Stimulated activated effector memory CD8-positive, alpha-beta T cell treated with anti-CD3 and anti-CD28 coated beads, Interleukin-12 subunit alpha, Interleukin-12 subunit beta, amount 100 ng/mL, for 72 hours (primary cell): ENCODE data around the gene SLC28A1.

Experiments used
- ATAC-seq: fragments of 150-1000 bp; cut with Tn5 transposase; 2 replicates; pipeline ENCODE4 v1.10.0; 2021
- DNase-seq, 2 donors: peaks; one replicate each; pipeline ENCODE4 v3.0.0; 2021 to 2022; ENCODE audit warnings: low spot score in 2 of 2
- H3K27ac Mint-ChIP-seq: one replicate; pipeline ENCODE4 v1.8.0; 2022; ENCODE audit warnings: mild to moderate bottlenecking, mixed read lengths
- H3K36me3 Mint-ChIP-seq: one replicate; pipeline ENCODE4 v1.8.0; 2022; ENCODE audit warnings: mild to moderate bottlenecking, mixed read lengths
- H3K4me1 Mint-ChIP-seq: one replicate; pipeline ENCODE4 v1.8.0; 2022; ENCODE audit warnings: mixed read lengths
- H3K4me3 Mint-ChIP-seq: one replicate; pipeline ENCODE4 v1.8.0; 2022; ENCODE audit warnings: mild to moderate bottlenecking, mixed read lengths
- H3K9me3 Mint-ChIP-seq: one replicate; pipeline ENCODE4 v1.8.0; 2022; ENCODE audit warnings: mixed read lengths

The SLC28A1 gene

GRCh38 chr15:84888639-84889038 is 4.2 kb downstream of the SLC28A1 start:
- H3K36me3 Mint-ChIP-seq, result no peaks in the 10 kb centered on the region
- no peak overlapping the region for H3K4me3 Mint-ChIP-seq
- DNase-seq (no peak), ATAC-seq (no peak)
- H3K27ac Mint-ChIP-seq, result no peak overlapping the region
- H3K4me1 Mint-ChIP-seq, result peaks cover 6% of the 10 kb centered on the region
- no peaks in the 10 kb centered on the region for H3K9me3 Mint-ChIP-seq

GRCh38 chr15:84889313-84889990 is 5.0 kb downstream of the SLC28A1 start:
- DNase-seq (no peak), ATAC-seq (no peak)
- Mint-ChIP-seq H3K4me1 (peaks cover 6% of the 10 kb centered on the region), H3K36me3 (no peaks in the 10 kb centered on the region), H3K4me3 (no peak overlapping the region), H3K9me3 (no peaks in the 10 kb centered on the region), H3K27ac (peak overlapping the region; percentile 43)

DNA sequence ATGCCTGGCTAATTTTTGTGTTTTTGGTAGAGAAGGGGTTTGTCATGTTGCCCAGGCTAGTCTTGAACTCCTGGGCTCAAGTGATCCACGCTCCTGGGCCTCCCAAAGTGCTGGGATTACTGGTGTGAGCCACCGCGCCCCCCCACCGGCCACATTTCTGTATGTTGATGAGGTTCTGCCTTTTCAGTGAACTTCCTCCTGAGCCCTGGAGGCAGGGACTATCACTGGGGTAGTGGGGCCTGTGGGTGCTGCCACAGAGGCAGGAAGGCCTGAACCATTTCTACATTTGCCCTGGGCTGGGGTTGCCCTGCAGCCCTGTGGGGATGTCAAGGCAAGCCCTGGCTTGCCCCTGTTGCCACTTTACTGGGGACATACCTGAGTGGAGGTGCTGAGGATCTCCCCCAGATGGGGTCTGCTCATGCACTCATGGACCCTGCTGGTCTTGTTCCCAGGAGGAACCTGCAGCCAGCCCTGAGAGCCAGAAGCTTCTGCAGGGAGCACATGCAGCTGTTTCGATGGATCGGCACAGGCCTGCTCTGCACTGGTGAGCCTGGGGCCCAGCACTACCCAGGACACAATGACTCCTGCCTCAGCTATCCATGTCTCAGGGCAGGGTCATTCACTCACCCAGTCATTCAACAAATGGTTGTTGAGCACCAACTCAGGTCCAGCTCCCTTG is 5.7 kb downstream of the SLC28A1 start:
- H3K4me3 Mint-ChIP-seq, result no peak overlapping the region
- H3K27ac Mint-ChIP-seq, result peak overlapping the region; percentile 43
- H3K9me3 Mint-ChIP-seq, result no peaks in the 10 kb centered on the region
- ATAC-seq (no peak), DNase-seq (no peak)
- no peaks in the 10 kb centered on the region for H3K36me3 Mint-ChIP-seq
- H3K4me1 Mint-ChIP-seq, result peaks cover 6% of the 10 kb centered on the region

- Mint-ChIP-seq H3K27ac (no peak overlapping the region), H3K9me3 (no peaks in the 10 kb centered on the region), H3K36me3 (no peaks in the 10 kb centered on the region), H3K4me1 (peaks cover 6% of the 10 kb centered on the region), H3K4me3 (no peak overlapping the region)
- DNase-seq, result no peak
- ATAC-seq, result no peak
Observed at GRCh38 chr15:84890670-84891162, 6.3 kb downstream of the SLC28A1 start.

- no peaks in the 10 kb centered on the region for H3K36me3 Mint-ChIP-seq
- no peak for ATAC-seq
- no peak overlapping the region for H3K27ac Mint-ChIP-seq
- peaks cover 6% of the 10 kb centered on the region for H3K4me1 Mint-ChIP-seq
- no peak overlapping the region for H3K4me3 Mint-ChIP-seq
- DNase-seq, result no peak
- H3K9me3 Mint-ChIP-seq, result no peaks in the 10 kb centered on the region
Observed at GRCh38 chr15:84891339-84891738, 6.9 kb downstream of the SLC28A1 start.

DNA sequence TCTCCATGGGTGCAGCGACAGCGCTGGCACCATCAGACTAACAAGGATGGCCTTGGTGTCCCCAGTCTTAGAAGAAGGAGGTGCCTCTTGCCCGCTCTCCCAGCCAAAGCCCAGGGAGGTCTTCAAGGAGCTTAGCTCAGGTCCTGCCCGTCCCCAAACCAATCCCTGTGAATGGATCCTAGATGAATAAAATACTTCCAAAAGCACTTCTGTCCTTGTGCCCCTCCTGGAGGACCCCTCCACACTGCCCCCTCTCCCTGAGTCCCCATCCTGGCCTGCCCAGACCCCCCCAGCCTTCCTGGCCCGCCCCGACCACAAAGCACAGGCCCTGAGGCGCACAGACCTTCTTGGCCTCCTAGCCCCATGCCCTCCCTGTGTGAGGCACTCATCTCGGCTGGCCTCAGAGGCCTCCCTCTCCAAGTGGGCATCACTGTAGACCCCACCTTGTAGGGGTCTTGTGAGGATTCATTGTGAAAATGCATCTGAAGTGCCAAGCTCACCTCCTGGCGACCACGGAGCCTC is 8.4 kb downstream of the SLC28A1 start:
- DNase-seq (no peak), ATAC-seq (no peak)
- Mint-ChIP-seq H3K9me3 (no peaks in the 10 kb centered on the region), H3K4me1 (peaks cover 6% of the 10 kb centered on the region), H3K4me3 (no peak overlapping the region), H3K27ac (no peak overlapping the region), H3K36me3 (no peaks in the 10 kb centered on the region)

- no peak for DNase-seq
- no peak overlapping the region for H3K27ac Mint-ChIP-seq
- peaks cover 6% of the 10 kb centered on the region for H3K4me1 Mint-ChIP-seq
- no peaks in the 10 kb centered on the region for H3K9me3 Mint-ChIP-seq
- ATAC-seq, result no peak
- no peaks in the 10 kb centered on the region for H3K36me3 Mint-ChIP-seq
- H3K4me3 Mint-ChIP-seq, result no peak overlapping the region
Observed at GRCh38 chr15:84893607-84894006, 9.1 kb downstream of the SLC28A1 start.

DNA sequence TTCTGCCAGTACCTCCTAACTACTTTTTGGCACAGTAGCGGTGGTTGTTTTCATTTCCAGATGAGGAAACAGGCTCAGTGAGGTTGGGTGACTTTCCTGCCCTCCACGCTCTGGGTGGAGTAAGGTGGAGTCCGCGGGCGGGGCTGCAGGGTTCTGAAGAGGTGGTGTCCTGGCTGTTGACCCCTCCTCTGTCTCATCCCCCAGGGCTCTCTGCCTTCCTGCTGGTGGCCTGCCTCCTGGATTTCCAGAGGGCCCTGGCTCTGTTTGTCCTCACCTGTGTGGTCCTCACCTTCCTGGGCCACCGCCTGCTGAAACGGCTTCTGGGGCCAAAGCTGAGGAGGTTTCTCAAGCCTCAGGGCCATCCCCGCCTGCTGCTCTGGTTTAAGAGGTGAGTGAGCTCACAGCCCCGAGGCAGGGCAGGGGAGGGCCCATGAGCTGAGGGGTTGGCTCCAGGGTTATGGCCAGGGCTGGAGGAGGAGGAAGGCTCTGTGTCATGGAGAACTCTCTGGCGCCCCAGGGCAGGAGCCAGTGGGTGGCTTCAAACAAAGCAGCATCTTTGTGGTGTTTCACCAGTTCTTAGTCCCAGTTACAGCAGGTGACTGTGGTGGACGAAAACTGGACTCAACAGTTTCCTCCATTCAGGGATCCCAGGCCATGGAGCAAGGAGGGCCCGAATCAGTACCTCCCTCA is 10.4 kb downstream of the SLC28A1 start:
- DNase-seq (no peak), ATAC-seq (no peak)
- Mint-ChIP-seq H3K4me3 (no peak overlapping the region), H3K27ac (no peak overlapping the region), H3K9me3 (no peaks in the 10 kb centered on the region), H3K4me1 (peaks cover under 1% of the 10 kb centered on the region), H3K36me3 (no peaks in the 10 kb centered on the region)

- Mint-ChIP-seq H3K4me1 (no peaks in the 10 kb centered on the region), H3K4me3 (no peak overlapping the region), H3K9me3 (no peaks in the 10 kb centered on the region), H3K27ac (no peak overlapping the region), H3K36me3 (no peaks in the 10 kb centered on the region)
- ATAC-seq (no peak), DNase-seq (no peak)
Observed at GRCh38 chr15:84898761-84899160, 14.3 kb downstream of the SLC28A1 start.

DNA sequence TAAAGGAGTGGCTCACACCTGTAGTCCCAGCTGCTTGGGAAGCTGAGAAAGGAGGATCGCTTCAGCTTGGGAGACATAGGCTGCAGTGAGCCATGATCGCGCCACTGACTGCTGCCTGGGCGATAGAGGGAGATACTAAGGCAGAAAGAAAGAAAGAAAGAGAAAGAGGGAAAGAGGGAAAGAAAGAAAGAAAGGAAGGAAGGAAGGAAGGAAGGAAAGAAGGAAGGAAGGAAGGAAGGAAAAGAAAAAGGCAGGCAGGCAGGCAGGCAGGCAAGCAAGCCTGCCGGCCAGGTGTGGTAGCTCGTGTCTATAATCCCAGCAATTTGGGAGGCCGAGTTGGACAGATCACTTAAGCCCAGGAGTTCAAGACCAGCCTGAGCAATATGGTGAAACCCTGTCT is 15.3 kb downstream of the SLC28A1 start:
- H3K4me1 Mint-ChIP-seq, result no peaks in the 10 kb centered on the region
- no peaks in the 10 kb centered on the region for H3K9me3 Mint-ChIP-seq
- no peak overlapping the region for H3K27ac Mint-ChIP-seq
- H3K36me3 Mint-ChIP-seq, result no peaks in the 10 kb centered on the region
- ATAC-seq (no peak), DNase-seq (no peak)
- no peak overlapping the region for H3K4me3 Mint-ChIP-seq

DNA sequence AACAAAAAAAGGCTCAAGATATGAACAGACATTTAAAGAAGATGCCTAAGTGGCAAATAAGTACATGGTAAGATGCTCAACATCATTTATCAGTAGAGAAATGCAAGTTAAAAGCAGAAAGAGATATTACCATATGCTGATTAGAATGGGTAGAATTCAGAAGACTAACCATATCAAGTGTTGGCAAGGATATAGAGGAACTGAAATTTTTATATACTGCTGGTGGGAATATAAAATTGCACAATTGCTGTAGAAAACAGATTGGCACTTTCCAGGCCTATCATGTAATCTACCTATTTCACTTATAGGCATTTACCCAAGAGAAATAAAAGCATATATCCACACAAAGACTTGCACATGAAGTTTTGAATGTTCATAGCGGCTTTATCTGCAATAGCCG is 17.1 kb downstream of the SLC28A1 start:
- Mint-ChIP-seq H3K4me1 (no peaks in the 10 kb centered on the region), H3K9me3 (no peaks in the 10 kb centered on the region)
- DNase-seq, result no peak

DNA sequence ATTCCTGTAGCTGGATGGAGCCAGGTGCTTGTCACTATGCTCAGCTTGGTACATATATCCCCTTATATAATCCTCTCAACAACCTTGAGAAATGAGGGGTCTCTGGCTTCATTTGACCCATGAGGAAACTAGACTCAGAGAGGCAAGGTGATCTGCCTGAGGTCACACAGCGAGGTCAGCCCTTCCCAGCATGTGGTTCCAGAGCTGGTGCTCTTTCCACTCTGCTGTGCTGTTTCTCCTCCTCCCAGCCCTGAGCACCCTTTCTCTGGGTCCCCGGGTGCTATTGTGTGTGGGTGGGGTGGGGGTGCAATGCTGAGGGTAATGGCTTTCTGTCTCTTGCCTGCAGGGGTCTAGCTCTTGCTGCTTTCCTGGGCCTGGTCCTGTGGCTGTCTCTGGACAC is 19.3 kb downstream of the SLC28A1 start:
- no peaks in the 10 kb centered on the region for H3K36me3 Mint-ChIP-seq
- H3K9me3 Mint-ChIP-seq, result no peaks in the 10 kb centered on the region
- no peak overlapping the region for H3K4me3 Mint-ChIP-seq
- no peak overlapping the region for H3K27ac Mint-ChIP-seq
- ATAC-seq, result no peak
- no peak for DNase-seq
- H3K4me1 Mint-ChIP-seq, result no peaks in the 10 kb centered on the region

More for the DNA sequence above, 17.1 kb downstream of the SLC28A1 start:
- H3K4me3 Mint-ChIP-seq, result no peak overlapping the region
- ATAC-seq, result no peak
- no peaks in the 10 kb centered on the region for H3K36me3 Mint-ChIP-seq
- no peak overlapping the region for H3K27ac Mint-ChIP-seq

DNA sequence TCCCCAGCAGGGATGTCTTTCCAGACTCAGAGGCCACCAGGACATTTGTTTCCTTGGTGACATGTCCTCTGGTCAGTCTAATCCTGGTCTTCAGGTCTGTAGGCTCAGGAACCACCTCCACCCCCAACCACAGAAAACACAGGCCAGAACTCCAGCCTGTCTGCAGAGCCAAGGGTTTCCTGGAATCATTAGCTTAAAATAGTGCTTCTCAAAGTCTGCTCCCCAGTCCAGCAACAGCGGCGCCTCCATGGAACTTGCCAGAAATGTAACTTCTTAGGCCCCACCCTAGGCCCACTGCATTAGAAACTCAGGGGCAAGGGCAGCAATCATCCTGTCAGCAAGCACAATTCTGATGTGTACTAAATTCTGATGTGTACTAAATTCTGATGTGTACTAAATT is 20.0 kb downstream of the SLC28A1 start:
- H3K4me3 Mint-ChIP-seq, result no peak overlapping the region
- no peaks in the 10 kb centered on the region for H3K9me3 Mint-ChIP-seq
- no peaks in the 10 kb centered on the region for H3K4me1 Mint-ChIP-seq
- DNase-seq (no peak), ATAC-seq (no peak)
- no peaks in the 10 kb centered on the region for H3K36me3 Mint-ChIP-seq
- no peak overlapping the region for H3K27ac Mint-ChIP-seq

- ATAC-seq (no peak), DNase-seq (no peak)
- H3K36me3 Mint-ChIP-seq, result no peaks in the 10 kb centered on the region
- peak overlapping the region; percentile 82 for H3K27ac Mint-ChIP-seq
- H3K4me3 Mint-ChIP-seq, result no peak overlapping the region
- H3K4me1 Mint-ChIP-seq, result no peaks in the 10 kb centered on the region
- no peaks in the 10 kb centered on the region for H3K9me3 Mint-ChIP-seq
Observed at GRCh38 chr15:84905016-84905916, 20.8 kb downstream of the SLC28A1 start.

DNA sequence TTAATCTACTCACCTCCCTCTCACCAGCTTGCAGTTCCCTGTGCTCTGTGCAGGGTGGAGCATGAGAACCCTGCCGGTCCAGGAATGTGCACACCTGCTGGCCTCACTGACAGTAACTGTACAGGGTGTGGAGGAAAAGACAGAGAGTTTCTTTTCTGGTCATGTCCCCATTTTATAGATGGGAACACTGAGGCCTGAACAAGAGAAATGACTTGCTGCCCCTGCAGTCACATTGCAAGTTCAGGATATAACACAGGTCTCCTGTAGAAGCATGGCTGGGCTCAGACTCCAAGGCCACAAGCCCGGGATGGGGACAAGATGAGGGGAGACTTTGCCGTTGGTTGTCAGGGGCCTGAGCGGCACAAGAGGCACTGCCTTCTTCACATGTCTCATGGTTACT is 23.3 kb downstream of the SLC28A1 start:
- ATAC-seq (no peak), DNase-seq (no peak)
- no peak overlapping the region for H3K27ac Mint-ChIP-seq
- no peaks in the 10 kb centered on the region for H3K36me3 Mint-ChIP-seq
- H3K4me1 Mint-ChIP-seq, result peaks cover 6% of the 10 kb centered on the region
- H3K9me3 Mint-ChIP-seq, result no peaks in the 10 kb centered on the region
- H3K4me3 Mint-ChIP-seq, result no peak overlapping the region
